HG02852 (cell line): ENCODE results near the gene ENTPD1.
"Not testable (repeated sequence)": the region's sequence is repeated elsewhere in the genome, so short reads cannot be mapped to it uniquely, and the experiment has no call there.

Experiments
- ATAC-seq: cut with Tn5 transposase; IDR thresholded peaks from one replicate; pipeline ENCODE4 v1.9.1; 2021; ENCODE audit warnings: mild to moderate bottlenecking, moderate library complexity; ENCODE audit not compliant: unreplicated experiment

Gene ENTPD1

GRCh38 chr10:95756809-95757684 is 1.1 kb downstream of the ENTPD1 start:
- no peak for ATAC-seq

GRCh38 chr10:95758351-95759025 is 2.5 kb downstream of the ENTPD1 start:
- peak; percentile 36 for ATAC-seq

GRCh38 chr10:95759233-95759826 is 3.4 kb downstream of the ENTPD1 start:
- no peak for ATAC-seq

- ATAC-seq = no peak
Observed at GRCh38 chr10:95761939-95762492, 6.1 kb downstream of the ENTPD1 start.

GRCh38 chr10:95767884-95768556 is 12.1 kb downstream of the ENTPD1 start:
- peak; percentile 96 for ATAC-seq

GRCh38 chr10:95770084-95770720 is 14.2 kb downstream of the ENTPD1 start:
- ATAC-seq = no peak

GRCh38 chr10:95773454-95773853 is 17.5 kb downstream of the ENTPD1 start:
- ATAC-seq = not testable (repeated sequence)

GRCh38 chr10:95777638-95778037 is 21.7 kb downstream of the ENTPD1 start:
- ATAC-seq = not testable (repeated sequence)

GRCh38 chr10:95782318-95782717 is 26.4 kb downstream of the ENTPD1 start:
- ATAC-seq = no peak

- peak; percentile 50 for ATAC-seq
Observed at GRCh38 chr10:95783741-95784140, 27.8 kb downstream of the ENTPD1 start.

- peak; percentile 14 for ATAC-seq
Observed at GRCh38 chr10:95784279-95784913, 28.4 kb downstream of the ENTPD1 start.

GRCh38 chr10:95785317-95785716 is 29.4 kb downstream of the ENTPD1 start:
- ATAC-seq = peak; percentile 37

GRCh38 chr10:95785942-95786669 is 30.1 kb downstream of the ENTPD1 start:
- no peak for ATAC-seq

GRCh38 chr10:95787447-95787846 is 31.5 kb downstream of the ENTPD1 start:
- ATAC-seq = no peak

- ATAC-seq = no peak
Observed at GRCh38 chr10:95788830-95789229, 32.9 kb downstream of the ENTPD1 start.

- ATAC-seq = no peak
Observed at GRCh38 chr10:95789902-95790301, 33.9 kb downstream of the ENTPD1 start.

- ATAC-seq = peak; percentile 38
Observed at GRCh38 chr10:95790982-95791381, 35.0 kb downstream of the ENTPD1 start.

GRCh38 chr10:95791425-95791979 is 35.5 kb downstream of the ENTPD1 start:
- no peak for ATAC-seq

GRCh38 chr10:95792211-95792780 is 36.3 kb downstream of the ENTPD1 start:
- no peak for ATAC-seq
